ENCODE data around the gene RPL22L1.

Gene RPL22L1

GRCh38 chr3:170844377-170844776, 25.6 kb downstream of the RPL22L1 start:
- H3K4me3 ChIP-seq (replicated peaks; ENCODE audit: low read depth, low read length) = no peak overlapping the region
- no peak for TF ChIP-seq CTCF (IDR thresholded peaks at IDR 0.05; ENCODE audit: low read length, missing control alignments)
- DNase-seq (ENCODE audit: low read depth) = no peak

GRCh38 chr3:170840291-170840859, 29.6 kb downstream of the RPL22L1 start:
- no peak for TF ChIP-seq CTCF (IDR thresholded peaks at IDR 0.05; ENCODE audit: low read length, missing control alignments)

GRCh38 chr3:170839518-170840100, 30.4 kb downstream of the RPL22L1 start:
- no peak for DNase-seq (ENCODE audit: low read depth)
- H3K4me3 ChIP-seq (replicated peaks; ENCODE audit: low read depth, low read length) = no peak overlapping the region
- no peak for TF ChIP-seq CTCF (IDR thresholded peaks at IDR 0.05; ENCODE audit: low read length, missing control alignments)

More at GRCh38 chr3:170840291-170840859, 29.6 kb downstream of the RPL22L1 start:
- DNase-seq (ENCODE audit: low read depth) = no peak
- no peak overlapping the region for H3K4me3 ChIP-seq (replicated peaks; ENCODE audit: low read depth, low read length)

- TF ChIP-seq CTCF (IDR thresholded peaks at IDR 0.05; ENCODE audit: low read length, missing control alignments) = no peak
- no peak overlapping the region for H3K4me3 ChIP-seq (replicated peaks; ENCODE audit: low read depth, low read length)
Measured at GRCh38 chr3:170836491-170836890, 33.5 kb downstream of the RPL22L1 start.

GRCh38 chr3:170835336-170835735, 34.7 kb downstream of the RPL22L1 start:
- DNase-seq (ENCODE audit: low read depth) = no peak
- no peak for TF ChIP-seq CTCF (IDR thresholded peaks at IDR 0.05; ENCODE audit: low read length, missing control alignments)
- no peak overlapping the region for H3K4me3 ChIP-seq (replicated peaks; ENCODE audit: low read depth, low read length)

More at GRCh38 chr3:170836491-170836890, 33.5 kb downstream of the RPL22L1 start:
- DNase-seq (ENCODE audit: low read depth) = no peak

GRCh38 chr3:170830580-170830979, 39.4 kb downstream of the RPL22L1 start:
- no peak for DNase-seq (ENCODE audit: low read depth)
- no peak overlapping the region for H3K4me3 ChIP-seq (replicated peaks; ENCODE audit: low read depth, low read length)
- no peak for TF ChIP-seq CTCF (IDR thresholded peaks at IDR 0.05; ENCODE audit: low read length, missing control alignments)

Data from fibroblast of pulmonary artery (primary cell).